Activated gamma-delta T cell (primary cell): ENCODE results near the gene CKAP4.

Source experiments
- DNase-seq: peaks from one replicate; lab custom pipeline; 2025; lab: John Stamatoyannopoulos, UW

The CKAP4 gene

DNA sequence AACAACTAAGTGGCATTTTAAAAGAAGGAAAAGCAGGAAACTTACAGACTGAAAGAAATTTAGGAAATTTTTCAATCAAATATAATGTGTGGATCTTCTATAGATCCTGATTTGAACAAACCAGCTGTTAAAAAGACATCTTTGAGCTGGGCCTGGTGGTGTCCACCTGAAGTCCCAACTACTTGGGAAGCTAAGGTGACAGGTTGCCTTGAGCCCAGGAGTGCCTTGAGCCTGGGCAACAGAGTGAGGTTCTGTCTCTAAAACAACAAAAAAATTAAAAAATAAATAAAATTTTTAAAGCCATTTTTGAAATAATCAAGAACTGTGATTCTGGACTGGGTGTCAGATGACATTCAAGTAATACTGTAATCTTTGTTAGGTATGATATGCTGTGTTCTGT lies 7.0 kb downstream of the CKAP4 start:
- no peak for DNase-seq

- no peak for DNase-seq
Measured at GRCh38 chr12:106239951-106240335, 7.9 kb downstream of the CKAP4 start.

DNA sequence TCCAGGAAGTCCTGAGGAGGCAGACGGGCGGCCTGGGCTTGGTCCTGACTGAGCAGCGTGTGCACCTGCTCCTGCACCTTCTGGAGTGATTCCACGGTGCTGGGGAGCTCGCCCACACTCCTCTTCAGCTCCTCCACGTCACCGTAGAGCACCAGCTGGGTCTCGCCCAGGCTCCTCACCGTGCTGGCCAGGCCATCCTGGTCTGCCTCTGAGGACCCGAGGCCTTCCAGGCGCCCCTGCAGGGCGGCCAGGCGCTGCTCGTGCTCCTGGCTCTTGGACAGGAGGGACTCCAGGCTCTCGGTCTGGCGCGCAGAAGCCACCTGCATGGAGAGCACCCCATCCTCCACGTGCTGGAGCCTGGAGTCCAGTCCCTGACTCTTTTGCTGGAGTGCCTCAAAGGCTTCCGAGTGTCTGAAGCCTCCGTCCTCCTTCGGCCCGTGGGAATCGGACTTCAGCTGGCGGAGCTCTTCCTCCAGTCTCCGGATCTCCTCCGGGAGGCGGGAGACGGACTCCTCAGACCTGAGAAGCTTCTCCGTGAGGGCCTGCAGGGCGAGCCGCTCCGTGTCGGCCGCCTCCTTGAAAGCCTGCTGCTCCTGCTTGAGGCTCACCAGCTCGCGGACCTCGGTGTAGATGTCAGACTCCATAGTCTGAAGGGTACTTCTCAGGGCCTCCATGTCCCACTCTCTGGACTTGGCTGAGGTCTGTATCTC lies 8.4 kb downstream of the CKAP4 start:
- no peak for DNase-seq

DNA sequence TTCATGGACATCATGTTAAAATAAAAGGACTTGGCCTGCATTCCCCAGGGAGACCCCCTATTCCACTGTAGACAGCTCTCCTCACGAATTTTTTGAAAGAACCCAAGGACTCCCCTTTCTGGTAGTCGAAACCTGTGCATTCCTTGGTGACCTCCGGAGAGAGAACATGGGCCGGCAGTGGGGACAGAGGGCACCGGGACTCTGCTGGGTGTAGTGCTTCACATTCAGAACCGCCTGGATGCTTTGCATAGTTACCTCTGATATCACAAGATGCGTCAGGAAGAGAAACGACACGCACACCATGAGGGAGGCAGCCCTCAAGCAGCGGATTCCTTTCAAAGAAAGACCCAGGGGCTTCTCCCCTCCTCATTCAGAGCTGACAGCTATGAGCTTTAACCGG lies 9.7 kb downstream of the CKAP4 start:
- no peak for DNase-seq

- DNase-seq: no peak
Measured at GRCh38 chr12:106235770-106236169, 12.1 kb downstream of the CKAP4 start.

- no peak for DNase-seq
Measured at GRCh38 chr12:106234449-106234848, 13.4 kb downstream of the CKAP4 start.

DNA sequence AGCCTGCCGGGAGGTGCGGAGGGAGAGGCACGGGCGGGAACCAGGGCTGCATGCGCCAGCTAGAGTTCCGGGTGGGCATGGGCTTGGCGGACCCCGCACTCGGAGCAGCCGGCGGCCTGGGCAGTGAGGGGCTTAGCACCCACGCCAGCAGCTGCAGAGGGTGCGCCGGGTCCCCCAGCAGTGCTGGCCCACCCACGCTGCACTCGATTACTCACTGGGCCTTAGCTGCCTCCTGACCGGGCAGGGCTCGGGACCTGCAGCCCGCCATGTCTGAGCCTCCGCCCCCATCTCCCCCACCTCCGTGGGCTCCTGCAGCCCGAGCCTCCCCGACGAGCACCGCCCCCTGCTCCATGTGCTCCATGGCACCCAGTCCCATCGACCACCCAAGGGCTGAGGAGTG lies 14.8 kb downstream of the CKAP4 start:
- DNase-seq: no peak

- no peak for DNase-seq
Measured at GRCh38 chr12:106229036-106229591, 18.7 kb downstream of the CKAP4 start.

DNA sequence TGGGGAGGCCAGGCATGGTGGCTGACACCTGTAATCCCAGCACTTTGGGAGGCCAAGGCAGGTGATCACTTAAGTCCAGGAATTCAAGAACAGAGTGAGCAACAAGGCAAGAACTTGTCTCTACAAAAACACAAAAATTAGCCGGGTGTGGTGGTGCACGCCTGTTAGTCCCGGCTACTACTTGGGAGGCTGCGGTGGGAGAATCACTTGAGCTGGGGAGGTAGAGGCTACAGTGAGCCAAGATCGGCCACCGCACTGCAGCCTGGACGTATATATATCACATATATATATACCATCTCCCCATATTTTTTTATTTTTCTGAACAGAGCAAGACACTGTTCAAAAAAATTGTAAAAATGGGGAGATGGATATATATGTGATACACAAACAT lies 19.5 kb downstream of the CKAP4 start:
- no peak for DNase-seq

GRCh38 chr12:106227641-106228319 lies 20.0 kb downstream of the CKAP4 start:
- no peak for DNase-seq

DNA sequence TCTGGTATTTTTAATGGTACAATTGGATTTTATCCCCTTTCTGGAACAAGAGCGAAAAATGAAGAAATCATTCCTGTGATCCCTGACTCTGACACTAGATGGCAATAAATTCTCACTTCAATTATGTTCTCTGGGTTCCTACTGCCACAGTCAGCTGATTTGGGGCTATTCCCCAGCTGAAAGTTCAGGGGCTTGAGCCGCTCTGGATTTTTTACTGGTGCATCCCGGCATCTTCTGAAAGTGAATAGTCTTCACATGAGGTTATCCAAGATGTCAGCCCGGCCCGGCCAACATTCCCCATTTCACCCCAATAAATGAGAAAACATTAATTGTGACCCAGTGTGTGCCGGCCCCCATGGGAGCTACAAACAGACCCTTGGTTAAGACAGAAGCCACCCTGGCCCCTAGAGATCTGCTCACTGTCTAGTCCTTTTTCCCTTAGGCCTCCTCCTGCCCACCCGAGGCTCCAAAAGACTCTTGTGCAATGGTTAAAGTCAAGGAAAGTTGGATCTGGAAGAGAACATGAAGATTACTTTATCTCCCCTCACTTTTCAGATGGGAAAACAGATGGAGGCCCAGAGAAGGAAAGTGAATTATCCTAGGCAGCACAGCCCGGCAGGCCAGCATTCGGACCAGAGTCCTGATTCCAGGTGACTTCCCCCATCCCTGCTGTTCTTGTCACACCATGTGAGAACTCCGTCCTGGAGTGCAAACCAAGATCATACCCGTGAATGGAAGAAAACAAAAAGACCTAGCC lies 20.8 kb downstream of the CKAP4 start:
- no peak for DNase-seq

DNA sequence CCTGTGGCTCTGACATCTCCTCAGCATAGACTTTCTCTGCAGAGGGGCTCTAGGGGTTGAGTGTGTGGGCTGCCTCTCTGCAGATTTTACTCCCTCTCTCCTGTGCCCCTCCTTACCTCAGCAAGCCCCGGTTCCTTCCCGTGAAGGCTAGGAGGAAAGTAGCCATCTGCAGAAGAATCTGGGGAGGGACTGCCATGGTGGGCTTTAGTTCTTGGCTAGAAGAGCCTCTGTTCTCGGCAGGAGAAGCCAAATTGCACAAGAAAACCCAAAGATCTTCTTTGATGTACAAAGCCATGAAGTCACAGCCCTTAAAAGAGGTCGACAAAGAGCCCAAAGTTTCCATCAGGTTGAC lies 23.5 kb downstream of the CKAP4 start:
- no peak for DNase-seq

DNA sequence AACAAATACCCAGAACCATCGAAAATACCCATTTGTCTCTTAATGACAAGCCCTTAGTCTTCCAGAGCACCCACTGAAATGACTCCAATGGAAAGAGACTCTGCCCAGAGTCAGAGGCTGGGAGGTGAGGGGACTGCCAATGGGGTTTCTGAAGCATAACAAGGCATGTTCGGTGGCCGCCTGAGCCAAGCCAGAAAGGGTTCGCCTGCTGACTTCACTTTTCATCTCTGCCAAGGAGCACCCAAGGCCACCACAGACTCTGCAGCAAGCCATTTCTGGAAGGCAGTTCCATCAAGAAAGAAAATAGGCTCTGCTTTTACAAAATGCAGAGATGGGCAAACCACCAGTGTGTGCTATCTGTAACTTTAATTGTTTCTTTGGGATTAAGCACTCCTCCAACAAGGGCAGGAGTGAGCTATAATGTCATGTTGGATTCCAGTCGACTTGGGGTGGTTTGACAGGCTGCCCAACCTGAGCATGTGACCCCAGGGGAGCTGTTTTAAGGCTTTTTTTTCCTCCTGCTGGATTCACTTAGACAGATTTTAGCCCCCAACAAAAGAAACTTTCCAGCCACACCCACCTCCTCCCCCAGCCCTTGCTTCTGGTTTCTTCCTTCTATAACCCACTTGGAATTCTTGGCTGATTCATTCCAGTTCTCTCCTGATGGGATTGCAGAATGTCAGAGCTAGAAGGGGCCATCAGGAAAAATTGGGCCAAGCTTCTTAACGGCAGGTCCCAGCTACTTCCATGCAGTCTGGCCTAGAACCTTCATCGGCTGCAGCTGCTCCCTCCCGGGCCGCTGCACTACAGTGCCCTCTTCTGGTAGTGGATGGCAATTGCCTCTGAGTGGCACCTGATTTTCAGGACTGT lies 24.1 kb downstream of the CKAP4 start:
- no peak for DNase-seq

DNA sequence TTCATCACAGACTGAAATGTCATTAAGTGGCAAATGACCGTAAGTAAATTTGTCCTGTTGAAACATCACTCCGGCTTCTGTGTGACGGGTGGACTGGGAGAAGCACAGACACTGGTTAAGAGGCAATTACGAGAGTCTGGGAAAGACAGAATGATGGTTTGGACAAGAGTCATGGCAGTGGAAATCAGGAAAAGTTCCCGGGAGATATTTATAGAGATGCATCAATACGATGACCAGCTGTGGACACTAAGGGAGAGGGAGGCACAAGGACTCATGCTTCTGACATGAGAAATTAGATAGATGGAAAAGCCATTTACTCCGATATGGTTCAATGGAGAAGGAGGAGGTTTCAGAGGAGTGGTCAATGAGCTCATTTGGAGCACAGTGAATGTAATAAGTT lies 27.3 kb downstream of the CKAP4 start:
- DNase-seq: no peak

- no peak for DNase-seq
Measured at GRCh38 chr12:106219043-106219442, 28.8 kb downstream of the CKAP4 start.

GRCh38 chr12:106217706-106218105 lies 30.1 kb downstream of the CKAP4 start:
- no peak for DNase-seq

DNA sequence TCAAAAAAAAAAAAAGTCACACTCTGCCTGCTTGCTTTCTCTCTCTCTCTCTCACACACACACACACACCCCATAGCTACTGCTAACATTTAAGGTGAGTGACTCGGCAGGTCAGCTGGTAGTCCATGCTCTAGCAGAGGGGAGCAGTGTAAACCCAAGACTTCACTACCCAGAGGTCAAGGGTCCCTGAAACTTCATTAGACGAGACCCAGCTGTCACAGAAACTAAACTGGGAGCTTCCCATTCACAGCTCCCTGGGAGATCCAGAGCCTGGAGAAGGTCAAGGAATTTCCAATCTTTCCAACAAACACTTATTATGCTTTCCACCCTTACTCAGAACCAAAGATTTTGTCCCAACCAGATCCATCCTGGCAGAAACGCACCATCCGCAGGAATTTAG lies 33.2 kb downstream of the CKAP4 start:
- DNase-seq: no peak

- DNase-seq: no peak
Measured at GRCh38 chr12:106213662-106214061, 34.2 kb downstream of the CKAP4 start.

- no peak for DNase-seq
Measured at GRCh38 chr12:106211973-106212372, 35.8 kb downstream of the CKAP4 start.

- no peak for DNase-seq
Measured at GRCh38 chr12:106205208-106206069, 42.4 kb downstream of the CKAP4 start.

DNA sequence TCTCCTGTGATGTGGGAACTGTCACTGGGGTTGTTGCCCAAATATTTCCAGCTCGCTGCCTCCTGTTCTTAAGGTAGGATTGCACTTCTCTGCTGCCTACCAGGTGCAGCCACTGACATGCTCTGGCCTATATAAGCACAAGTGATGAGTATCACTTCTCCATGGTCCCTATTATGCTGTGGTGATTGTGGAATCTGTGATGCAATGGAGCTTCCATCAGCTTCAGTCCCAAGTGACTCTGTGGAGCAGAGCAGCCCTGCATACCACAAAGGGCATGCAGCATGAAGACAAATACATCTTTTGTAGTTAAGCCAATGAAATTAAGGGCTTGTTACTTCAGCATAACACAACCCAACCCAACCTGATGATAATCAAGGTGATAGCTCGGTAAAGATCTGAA lies 43.5 kb downstream of the CKAP4 start:
- DNase-seq: no peak
